Natural killer cell (primary cell): ENCODE measurements around the gene CARD8. TPM values are rescaled to one million over a fixed set of nuclear protein-coding genes. Genes with fewer than 3 reads are reported as not detected.
"Not testable (repeated sequence)": the region's sequence is repeated elsewhere in the genome, so short reads cannot be mapped to it uniquely, and the experiment has no call there.

ENCODE experiments used
- ATAC-seq, 3 donors: fragments of 150-1000 bp in 2 of 3; fragments of 200-7000 bp in 1 of 3; cut with Tn5 transposase; 1 replicate in 1 of 3; 2 replicates in 2 of 3; pipeline ENCODE4 v1.10.0; 2021; ENCODE audit warnings: mild to moderate bottlenecking in 2 of 3, moderate library complexity in 2 of 3
- DNase-seq, 2 donors: peaks; one replicate each; pipeline versions ENCODE4 v3.0.0 to v3.0.0-alpha.2; 2013 to 2021; ENCODE audit warnings: mixed read lengths in 1 of 2
- H3K27ac ChIP-seq: one replicate; pipeline ENCODE4 v1.5.1; 2013; ENCODE audit warnings: mild to moderate bottlenecking, low read length
- H3K27me3 ChIP-seq: one replicate; pipeline ENCODE4 v1.6.1; 2013; ENCODE audit warnings: low read length; ENCODE audit not compliant: control insufficient read depth, insufficient read depth
- H3K36me3 ChIP-seq: one replicate; pipeline ENCODE4 v1.6.1; 2013; ENCODE audit warnings: low read length; ENCODE audit not compliant: control insufficient read depth, insufficient read depth
- H3K4me1 ChIP-seq: one replicate; pipeline ENCODE4 v1.6.1; 2013; ENCODE audit warnings: low read length; ENCODE audit not compliant: control insufficient read depth, insufficient read depth
- H3K4me3 ChIP-seq: one replicate; pipeline ENCODE4 v1.5.1; 2013; ENCODE audit warnings: low read length
- H3K9me3 ChIP-seq: one replicate; pipeline ENCODE4 v1.6.1; 2013; ENCODE audit warnings: low read length; ENCODE audit not compliant: control insufficient read depth, insufficient read depth
- H3K27ac Mint-ChIP-seq, 2 donors: one replicate each; pipeline ENCODE4 v1.8.0; 2022; ENCODE audit warnings: mild to moderate bottlenecking in 2 of 2, mixed read lengths in 2 of 2, moderate library complexity in 1 of 2
- H3K27me3 Mint-ChIP-seq, 2 donors: one replicate each; pipeline ENCODE4 v1.8.0; 2022; ENCODE audit warnings: low read depth in 2 of 2, mixed read lengths in 2 of 2
- H3K36me3 Mint-ChIP-seq: one replicate; pipeline ENCODE4 v1.8.0; 2022; ENCODE audit warnings: mixed read lengths
- H3K4me1 Mint-ChIP-seq, 2 donors: one replicate each; pipeline ENCODE4 v1.8.0; 2022; ENCODE audit warnings: mixed read lengths in 2 of 2
- H3K4me3 Mint-ChIP-seq: one replicate; pipeline ENCODE4 v1.8.0; 2022; ENCODE audit warnings: mild to moderate bottlenecking, moderate library complexity, mixed read lengths
- H3K9me3 Mint-ChIP-seq, 2 donors: one replicate each; pipeline ENCODE4 v1.8.0; 2022; ENCODE audit warnings: mixed read lengths in 2 of 2
- WGBS: methylation state at CpG from one replicate; pipeline ENCODE4 v1.1.7; 2013; ENCODE audit warnings: missing lambda C conversion rate; ENCODE audit not compliant: insufficient coverage; 5-methylcytosine and 5-hydroxymethylcytosine counted together
- intact Hi-C: fragments of 100-400 bp; cut with micrococcal nuclease; formaldehyde crosslinking; loops from one replicate; pipeline ENCODE4 v1.14.2; 2022
- total RNA-seq, 4 donors: library from RNA; stranded (reverse); fragments of 120-200 nt in 1 of 4; gene quantifications; one replicate each; pipeline versions ENCODE4 v1.2.3 to v1.2.4, GENCODE V29; 2013 to 2022
- TF ChIP-seq, protein P1 (sequence below): fragments of 200-600 bp; IDR thresholded peaks from one replicate; pipeline ENCODE4 v1.8.0; 2022; ENCODE audit warnings: antibody characterized with exemption

CARD8 gene
- total RNA-seq, 3 donors from 2014 or later (not counting 1 experiment from before 2014, with no cell fraction given) = 147 to 216 (median 154) TPM

DNA sequence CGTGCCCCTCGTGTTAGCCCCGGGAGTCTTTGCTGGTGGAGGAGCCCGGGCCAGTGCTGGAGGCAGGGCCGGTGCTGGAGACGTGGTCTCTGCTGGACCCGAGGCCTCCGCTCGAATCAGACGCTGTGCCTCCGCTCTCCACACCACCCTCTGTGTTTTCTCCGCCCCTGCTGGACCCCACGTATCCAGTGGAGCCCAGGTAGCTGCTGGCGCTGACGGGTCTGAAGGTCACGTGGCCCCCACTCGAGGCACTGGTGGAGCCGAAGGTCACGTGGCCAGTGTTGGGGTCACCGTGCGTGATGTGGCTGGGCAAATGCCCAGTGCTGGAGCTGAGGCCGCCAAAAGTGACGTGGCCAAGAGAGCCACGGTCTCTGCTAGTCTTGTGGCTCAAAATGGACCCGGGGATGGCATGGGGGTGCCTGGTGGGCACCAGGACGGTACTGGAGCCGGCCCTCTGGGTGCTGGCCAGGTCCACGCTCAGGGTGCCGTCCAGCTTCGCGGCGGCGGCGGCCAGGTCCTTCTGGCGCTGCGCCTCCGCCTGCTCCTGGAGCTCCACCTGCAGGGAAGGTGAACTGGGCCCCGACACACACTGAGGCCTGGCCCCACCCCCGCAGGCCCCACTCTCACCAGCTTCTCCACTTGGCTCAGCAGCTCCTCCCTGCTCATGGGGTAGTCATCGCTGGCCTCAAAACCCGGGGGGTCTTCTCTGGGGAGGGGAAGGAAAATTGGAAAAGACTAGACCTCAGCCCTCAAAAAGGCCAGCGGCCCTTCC lies 41.4 kb upstream of the CARD8 start:
- Mint-ChIP-seq H3K27ac (peak overlapping the region in 1 of 2 donors; percentile 4), H3K4me3 (no peak overlapping the region), H3K27me3 (no peaks in the 10 kb centered on the region), H3K9me3 (no peaks in the 10 kb centered on the region), H3K4me1 (no peaks in the 10 kb centered on the region), H3K36me3 (no peaks in the 10 kb centered on the region)
- ATAC-seq (no peak), DNase-seq (no peak)
- Histone ChIP-seq H3K4me1 (no peaks in the 10 kb centered on the region), H3K9me3 (no peaks in the 10 kb centered on the region), H3K36me3 (no peaks in the 10 kb centered on the region), H3K27me3 (no peaks in the 10 kb centered on the region), H3K4me3 (no peak overlapping the region), H3K27ac (no peak overlapping the region)
- TF ChIP-seq, protein P1, sequence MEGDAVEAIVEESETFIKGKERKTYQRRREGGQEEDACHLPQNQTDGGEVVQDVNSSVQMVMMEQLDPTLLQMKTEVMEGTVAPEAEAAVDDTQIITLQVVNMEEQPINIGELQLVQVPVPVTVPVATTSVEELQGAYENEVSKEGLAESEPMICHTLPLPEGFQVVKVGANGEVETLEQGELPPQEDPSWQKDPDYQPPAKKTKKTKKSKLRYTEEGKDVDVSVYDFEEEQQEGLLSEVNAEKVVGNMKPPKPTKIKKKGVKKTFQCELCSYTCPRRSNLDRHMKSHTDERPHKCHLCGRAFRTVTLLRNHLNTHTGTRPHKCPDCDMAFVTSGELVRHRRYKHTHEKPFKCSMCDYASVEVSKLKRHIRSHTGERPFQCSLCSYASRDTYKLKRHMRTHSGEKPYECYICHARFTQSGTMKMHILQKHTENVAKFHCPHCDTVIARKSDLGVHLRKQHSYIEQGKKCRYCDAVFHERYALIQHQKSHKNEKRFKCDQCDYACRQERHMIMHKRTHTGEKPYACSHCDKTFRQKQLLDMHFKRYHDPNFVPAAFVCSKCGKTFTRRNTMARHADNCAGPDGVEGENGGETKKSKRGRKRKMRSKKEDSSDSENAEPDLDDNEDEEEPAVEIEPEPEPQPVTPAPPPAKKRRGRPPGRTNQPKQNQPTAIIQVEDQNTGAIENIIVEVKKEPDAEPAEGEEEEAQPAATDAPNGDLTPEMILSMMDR = no peak
- 92% methylated on average over 42 of the region's 42 CpGs for WGBS
- intact Hi-C loops = no loop called here

DNA sequence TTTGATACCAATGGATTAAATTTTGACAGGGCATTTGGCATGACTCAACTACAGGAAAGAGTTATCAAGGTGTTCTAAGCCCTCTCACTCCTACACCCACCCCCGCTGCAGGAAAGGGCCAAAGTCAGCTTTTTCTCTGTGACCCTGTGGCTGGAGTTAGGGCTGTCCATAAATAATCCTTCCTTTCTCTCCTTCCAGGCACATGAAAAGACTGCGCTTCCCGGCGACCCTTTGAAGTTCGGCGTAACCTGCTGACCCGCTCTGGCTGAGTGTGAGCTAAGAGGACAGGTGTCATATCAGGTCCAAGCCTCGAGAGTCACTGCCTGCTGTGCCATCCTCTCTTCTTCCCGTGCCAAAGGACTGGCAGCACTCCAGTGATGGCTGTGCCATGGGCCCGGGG lies 39.7 kb upstream of the CARD8 start:
- no peaks in the 10 kb centered on the region for H3K9me3 Mint-ChIP-seq
- H3K27me3 Mint-ChIP-seq = peaks cover 0 to 3% of the 10 kb centered on the region in 2 donors
- peaks cover 3% of the 10 kb centered on the region for H3K27me3 ChIP-seq
- H3K27ac ChIP-seq = no peak overlapping the region
- DNase-seq = no peak
- no peak overlapping the region for H3K27ac Mint-ChIP-seq
- H3K4me1 ChIP-seq = peaks cover 11% of the 10 kb centered on the region
- no peak for ATAC-seq
- H3K4me3 ChIP-seq = no peak overlapping the region
- H3K9me3 ChIP-seq = no peaks in the 10 kb centered on the region
- H3K36me3 Mint-ChIP-seq = no peaks in the 10 kb centered on the region
- H3K4me3 Mint-ChIP-seq = no peak overlapping the region
- intact Hi-C loops = no loop called here
- H3K4me1 Mint-ChIP-seq = peaks cover 6 to 7% of the 10 kb centered on the region in 2 donors
- TF ChIP-seq, protein P1 = no peak
- WGBS = 93% methylated on average over 10 of the region's 10 CpGs
- H3K36me3 ChIP-seq = no peaks in the 10 kb centered on the region

DNA sequence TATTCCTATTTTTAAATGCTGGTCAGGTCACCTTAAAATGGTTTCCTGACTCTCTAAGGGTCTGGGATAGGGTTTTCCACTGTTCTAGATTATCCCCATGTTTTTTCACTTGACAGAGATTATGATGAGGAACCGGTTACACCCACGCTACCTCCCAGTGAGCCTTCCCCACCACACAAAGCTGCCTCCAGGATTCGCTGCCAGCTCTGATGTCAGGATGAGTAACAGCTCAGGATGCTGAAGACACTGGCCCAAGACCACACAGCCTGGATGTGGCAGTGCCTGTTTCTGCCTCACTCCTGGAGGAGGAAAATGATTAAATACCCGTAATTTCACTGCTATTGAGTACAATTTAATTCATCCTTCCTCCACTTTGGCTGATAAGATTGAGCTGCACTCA lies 37.1 kb upstream of the CARD8 start:
- Mint-ChIP-seq H3K27ac (no peak overlapping the region), H3K27me3 (peaks cover 0 to 3% of the 10 kb centered on the region in 2 donors), H3K4me3 (peak overlapping the region; percentile 13), H3K36me3 (no peaks in the 10 kb centered on the region), H3K4me1 (peaks cover 6 to 7% of the 10 kb centered on the region in 2 donors), H3K9me3 (no peaks in the 10 kb centered on the region)
- ATAC-seq (no peak), DNase-seq (no peak)
- H3K27ac ChIP-seq = no peak overlapping the region
- H3K9me3 ChIP-seq = no peaks in the 10 kb centered on the region
- intact Hi-C loops = no loop called here
- TF ChIP-seq, protein P1 = no peak
- no peaks in the 10 kb centered on the region for H3K36me3 ChIP-seq
- H3K27me3 ChIP-seq = peaks cover 3% of the 10 kb centered on the region
- WGBS = 95% methylated on average over 4 of the region's 4 CpGs
- H3K4me3 ChIP-seq = no peak overlapping the region
- peaks cover 11% of the 10 kb centered on the region for H3K4me1 ChIP-seq

DNA sequence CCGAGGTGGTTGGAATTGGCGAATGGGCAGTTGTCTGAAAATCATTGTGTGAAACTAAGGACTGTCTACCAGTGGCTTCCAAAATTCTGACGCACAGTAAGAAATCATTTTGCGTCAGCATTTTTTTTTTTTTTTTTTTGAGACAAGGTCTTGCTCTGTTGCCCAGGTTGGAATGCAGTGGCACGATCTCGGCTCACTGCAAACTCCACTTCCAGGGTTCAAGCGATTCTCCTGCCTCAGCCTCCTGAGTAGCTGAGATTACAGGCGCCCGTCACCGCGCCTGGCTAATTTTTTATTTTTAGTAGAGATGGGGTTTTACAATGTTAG lies 35.7 kb upstream of the CARD8 start:
- H3K9me3 Mint-ChIP-seq, H3K27ac Mint-ChIP-seq, H3K9me3 ChIP-seq, ATAC-seq, H3K27me3 ChIP-seq, H3K36me3 ChIP-seq, H3K4me3 Mint-ChIP-seq, H3K4me1 Mint-ChIP-seq, DNase-seq, H3K4me3 ChIP-seq, H3K27me3 Mint-ChIP-seq, H3K36me3 Mint-ChIP-seq, H3K27ac ChIP-seq: not testable (repeated sequence)
- peaks cover 11% of the 10 kb centered on the region for H3K4me1 ChIP-seq
- 30% methylated on average over 11 of the region's 11 CpGs for WGBS
- TF ChIP-seq, protein P1 = peak; percentile 41
- intact Hi-C loops = loop anchor here (1.0 kb wide), 1 partner anchor 24 kb away; no protein-coding TSS in a partner anchor
